GM18517 (cell line): ENCODE results near the gene RUNX1.
"Not testable (repeated sequence)": the region's sequence is repeated elsewhere in the genome, so short reads cannot be mapped to it uniquely, and the experiment has no call there.

Source experiments
- ATAC-seq: cut with Tn5 transposase; IDR thresholded peaks from one replicate; pipeline ENCODE4 v1.9.1; 2021; ENCODE audit warnings: mild to moderate bottlenecking, moderate library complexity; ENCODE audit not compliant: unreplicated experiment

RUNX1 gene

GRCh38 chr21:34951868-34952267 is 97.2 kb downstream of the RUNX1 start:
- not testable (repeated sequence) for ATAC-seq

GRCh38 chr21:34950980-34951379 is 98.1 kb downstream of the RUNX1 start:
- no peak for ATAC-seq

GRCh38 chr21:34949499-34949898 is 99.6 kb downstream of the RUNX1 start:
- no peak for ATAC-seq

GRCh38 chr21:34949030-34949429 is 100.1 kb downstream of the RUNX1 start:
- no peak for ATAC-seq

GRCh38 chr21:34948157-34948556 is 100.9 kb downstream of the RUNX1 start:
- ATAC-seq: no peak

- ATAC-seq: no peak
Measured at GRCh38 chr21:34946916-34947534, 102.1 kb downstream of the RUNX1 start.

- no peak for ATAC-seq
Measured at GRCh38 chr21:34946385-34946840, 102.7 kb downstream of the RUNX1 start.

GRCh38 chr21:34945288-34945687 is 103.8 kb downstream of the RUNX1 start:
- ATAC-seq: no peak

GRCh38 chr21:34944015-34944755 is 104.9 kb downstream of the RUNX1 start:
- ATAC-seq: no peak

GRCh38 chr21:34942911-34943310 is 106.2 kb downstream of the RUNX1 start:
- no peak for ATAC-seq

- no peak for ATAC-seq
Measured at GRCh38 chr21:34941162-34941561, 107.9 kb downstream of the RUNX1 start.

GRCh38 chr21:34939673-34940331 is 109.3 kb downstream of the RUNX1 start:
- no peak for ATAC-seq

GRCh38 chr21:34938089-34938764 is 110.9 kb downstream of the RUNX1 start:
- no peak for ATAC-seq

- ATAC-seq: no peak
Measured at GRCh38 chr21:34936883-34937563, 112.1 kb downstream of the RUNX1 start.

GRCh38 chr21:34936371-34936789 is 112.7 kb downstream of the RUNX1 start:
- ATAC-seq: no peak

GRCh38 chr21:34935898-34936297 is 113.2 kb downstream of the RUNX1 start:
- no peak for ATAC-seq

GRCh38 chr21:34935452-34935851 is 113.7 kb downstream of the RUNX1 start:
- ATAC-seq: no peak

- no peak for ATAC-seq
Measured at GRCh38 chr21:34934350-34934749, 114.8 kb downstream of the RUNX1 start.

GRCh38 chr21:34933609-34934335 is 115.3 kb downstream of the RUNX1 start:
- no peak for ATAC-seq

GRCh38 chr21:34932233-34932632 is 116.9 kb downstream of the RUNX1 start:
- ATAC-seq: no peak
